NT2/D1 (cell line): ENCODE data around the gene ENPP6.

Experiments
- SUZ12 ChIP-seq: IDR thresholded peaks from 2 replicates; pipeline ENCODE4 v1.6.1; 2011; ENCODE audit not compliant: insufficient read length, insufficient read depth; ENCODE audit errors: extremely low read depth
- ZNF274 ChIP-seq: IDR thresholded peaks from 2 replicates; pipeline ENCODE4 v1.6.1; 2011; ENCODE audit warnings: mild to moderate bottlenecking, low read depth, low read length

- TF ChIP-seq ZNF274 (no peak), SUZ12 (no peak)
Observed at GRCh38 chr4:184205243-184205642, 12.4 kb downstream of the ENPP6 start.
